K562 (cell line): ENCODE data around the gene MTA2. TPM values are rescaled to one million over a fixed set of nuclear protein-coding genes. Genes with fewer than 3 reads are reported as not detected.

Experiments
- BACH1 ChIP-seq: fragments of 200-800 bp; sonication (Bioruptor generic); IDR thresholded peaks from 2 replicates; pipeline ENCODE4 v1.6.1; 2016; ENCODE audit warnings: missing genetic modification characterization, missing compliant biosample characterization
- BCOR ChIP-seq: fragments of 450-650 bp; IDR thresholded peaks from 2 replicates; pipeline ENCODE4 v1.6.1; 2016
- BRD9 ChIP-seq: fragments of 450-650 bp; IDR thresholded peaks from 2 replicates; pipeline ENCODE4 v1.6.1; 2018; ENCODE audit warnings: low read depth; ENCODE audit not compliant: partially characterized antibody
- CHD2 ChIP-seq: IDR thresholded peaks from 2 replicates; pipeline ENCODE4 v1.6.1; 2011; ENCODE audit warnings: low read depth, low read length
- EP300 ChIP-seq: IDR thresholded peaks from 2 replicates; pipeline ENCODE4 v1.6.1; 2012; ENCODE audit warnings: low read length, improper control_type of control experiment
- GABPA ChIP-seq: fragments of 200-800 bp; sonication (Bioruptor generic); conservative IDR thresholded peaks from 2 replicates; pipeline ENCODE4 v1.6.1; 2016; ENCODE audit warnings: low read depth, missing genetic modification characterization, missing compliant biosample characterization
- GATAD2B ChIP-seq: fragments of 450-650 bp; IDR thresholded peaks from 2 replicates; pipeline ENCODE4 v1.6.1; 2017; ENCODE audit warnings: mild to moderate bottlenecking, borderline replicate concordance
- GTF2A2 ChIP-seq: IDR thresholded peaks from 2 replicates; pipeline ENCODE4 v1.6.1; 2016; ENCODE audit warnings: mild to moderate bottlenecking, missing genetic modification characterization, missing compliant biosample characterization
- NCOA2 ChIP-seq, 2 experiments: fragments of 450-650 bp; IDR thresholded peaks; 2 replicates each; pipeline ENCODE4 v1.6.1; 2018; ENCODE audit warnings: mild to moderate bottlenecking in 2 of 2, moderate library complexity in 1 of 2; ENCODE audit not compliant: partially characterized antibody in 2 of 2
- OTX1 ChIP-seq: fragments of 450-650 bp; formaldehyde crosslinking; IDR thresholded peaks from 2 replicates; pipeline ENCODE4 v1.4.0; 2022; ENCODE audit warnings: mild to moderate bottlenecking
- RAD51 ChIP-seq: fragments of 450-650 bp; IDR thresholded peaks from 2 replicates; pipeline ENCODE4 v1.7.1; 2016; ENCODE audit warnings: low read depth, mild to moderate bottlenecking, borderline replicate concordance
- RBM34 ChIP-seq: fragments of 200-400 bp; formaldehyde crosslinking; IDR thresholded peaks from 2 replicates; pipeline ENCODE4 v1.6.1; 2018; ENCODE audit warnings: low read length, borderline replicate concordance; ENCODE audit not compliant: insufficient read depth
- SETDB1 ChIP-seq: IDR thresholded peaks from one replicate; pipeline ENCODE4 v1.6.1; 2012; ENCODE audit warnings: low read length, control low read depth, inconsistent platforms
- SIN3B ChIP-seq: fragments of 450-650 bp; IDR thresholded peaks from 2 replicates; pipeline ENCODE4 v1.6.1; 2017; ENCODE audit warnings: low read depth, mild to moderate bottlenecking, moderate library complexity
- STAG1 ChIP-seq: sonication (generic); formaldehyde crosslinking; IDR thresholded peaks from 2 replicates; pipeline ENCODE4 v1.5.0; 2020; ENCODE audit warnings: missing genetic modification reagents, borderline replicate concordance
- ZNF121 ChIP-seq: sonication (generic); formaldehyde crosslinking; conservative IDR thresholded peaks from 2 replicates; pipeline ENCODE4 v1.8.0; 2022; ENCODE audit warnings: missing genetic modification reagents
- ZNF695 ChIP-seq: fragments of 450-650 bp; formaldehyde crosslinking; IDR thresholded peaks from 2 replicates; pipeline ENCODE4 v1.4.0; 2020; ENCODE audit warnings: mild to moderate bottlenecking, moderate library complexity
- polyA plus RNA-seq, 8 experiments: library from polyadenylated mRNA; depleted of rRNA in 4 of 8; stranded (reverse) in 5 of 8; unstranded in 3 of 8; fragments of >200 nt; fragmentation: Nextera tagmentation in 2 of 8; fragmentation: Illumina TruSeq in 1 of 8; extraction: Ambion mirVana in 2 of 8; extraction: Trizol in 1 of 8; gene quantifications; 2 replicates each; pipeline versions ENCODE4 v1.2.1 to v1.2.3, GENCODE V29; 2011 to 2014; ENCODE audit warnings: inconsistent platforms in 1 of 8, missing spikeins in 1 of 8
- total RNA-seq, 7 experiments: library from RNA; depleted of rRNA in 6 of 7; stranded (reverse); fragments of >200 nt in 6 of 7; fragmentation: Illumina TruSeq in 2 of 7; extraction: Trizol in 2 of 7; gene quantifications; 2 replicates each; pipeline versions ENCODE4 v1.2.1 to v1.2.3, GENCODE V29; 2011 to 2021; ENCODE audit warnings: low replicate concordance in 1 of 7
- TF ChIP-seq, protein P1 (sequence below): sonication (generic); formaldehyde crosslinking; IDR thresholded peaks from 2 replicates; pipeline ENCODE4 v1.8.0; 2022; ENCODE audit warnings: mild to moderate bottlenecking, missing genetic modification reagents, borderline replicate concordance
- TF ChIP-seq, protein P2 (sequence below): sonication (generic); formaldehyde crosslinking; IDR thresholded peaks from 2 replicates; pipeline ENCODE4 v1.8.1; 2023; ENCODE audit warnings: mild to moderate bottlenecking, missing genetic modification reagents
- TF ChIP-seq, protein P3 (sequence below): sonication (generic); formaldehyde crosslinking; IDR thresholded peaks from 2 replicates; pipeline ENCODE4 v1.8.0; 2022; ENCODE audit warnings: missing genetic modification reagents, mild to moderate bottlenecking, borderline replicate concordance
- TF ChIP-seq, protein P4 (sequence below): fragments of 450-650 bp; IDR thresholded peaks from 2 replicates; pipeline ENCODE4 v1.6.1; 2017; ENCODE audit warnings: antibody characterized with exemption

MTA2 gene
- total and polyA plus RNA-seq, 9 of the 15 experiments (the other 6 are each of a cell fraction or from before 2014, with no cell fraction given): 6.2 to 220 (median 172) TPM

DNA sequence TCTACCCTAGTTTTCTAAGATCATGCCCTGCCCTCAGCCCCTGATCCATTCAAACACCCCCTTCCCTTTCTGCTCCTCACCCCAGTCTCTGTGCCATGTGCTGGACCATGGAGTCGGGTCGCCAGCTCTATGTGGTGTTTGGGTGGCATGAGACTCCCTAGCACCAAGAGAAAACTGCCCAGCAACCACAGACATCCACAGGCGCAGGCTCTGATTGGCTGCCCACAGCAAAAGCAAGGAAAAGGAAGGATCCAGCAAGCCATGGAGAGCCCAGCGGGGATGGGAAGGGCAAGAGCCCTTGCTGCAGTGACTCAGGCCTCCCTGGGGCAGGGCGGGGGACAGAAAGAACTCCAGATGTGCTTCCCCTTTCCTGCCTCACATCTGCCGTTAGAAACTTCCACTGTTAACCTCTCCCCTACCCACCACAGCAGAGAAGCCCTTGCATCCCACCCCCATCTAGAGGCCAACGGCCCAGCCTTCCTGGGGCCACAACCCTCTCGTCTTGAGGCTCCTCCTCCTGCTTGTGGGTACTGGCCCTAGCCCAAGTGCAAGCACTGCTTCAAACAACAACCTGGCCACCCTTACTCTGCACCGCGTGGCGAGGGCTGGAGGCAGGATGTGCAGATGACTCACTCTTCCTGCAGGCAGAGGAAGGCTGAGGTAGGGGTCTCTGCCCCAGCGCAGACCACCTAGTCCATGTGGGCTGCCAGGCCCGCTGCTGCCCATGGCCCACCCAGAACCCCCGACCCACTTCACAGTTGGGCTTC lies 45.4 kb downstream of the MTA2 start (continued):
- TF ChIP-seq CHD2 (no peak), GATAD2B (no peak), GABPA (tag) (no peak), GTF2A2 (tag) (no peak), BCOR (no peak), RBM34 (no peak), EP300 (no peak; the same call in 1 of the 2 replicates), STAG1 (CRISPR knock-in tag) (no peak), BACH1 (tag) (no peak), BRD9 (no peak), SETDB1 (no peak), ZNF695 (CRISPR knock-in tag) (0 out of 2 replicates have a peak, but pooled peaks have one; percentile 69), SIN3B (no peak), NCOA2 (IDR thresholded peaks at IDR 0.05; ENCODE audit: partially characterized antibody in 2 of 2) (no peak), RAD51 (no peak), OTX1 (peak; percentile 50; the same call in 1 of the 2 replicates), ZNF121 (CRISPR knock-in tag) (no peak)
- TF ChIP-seq, protein P1, sequence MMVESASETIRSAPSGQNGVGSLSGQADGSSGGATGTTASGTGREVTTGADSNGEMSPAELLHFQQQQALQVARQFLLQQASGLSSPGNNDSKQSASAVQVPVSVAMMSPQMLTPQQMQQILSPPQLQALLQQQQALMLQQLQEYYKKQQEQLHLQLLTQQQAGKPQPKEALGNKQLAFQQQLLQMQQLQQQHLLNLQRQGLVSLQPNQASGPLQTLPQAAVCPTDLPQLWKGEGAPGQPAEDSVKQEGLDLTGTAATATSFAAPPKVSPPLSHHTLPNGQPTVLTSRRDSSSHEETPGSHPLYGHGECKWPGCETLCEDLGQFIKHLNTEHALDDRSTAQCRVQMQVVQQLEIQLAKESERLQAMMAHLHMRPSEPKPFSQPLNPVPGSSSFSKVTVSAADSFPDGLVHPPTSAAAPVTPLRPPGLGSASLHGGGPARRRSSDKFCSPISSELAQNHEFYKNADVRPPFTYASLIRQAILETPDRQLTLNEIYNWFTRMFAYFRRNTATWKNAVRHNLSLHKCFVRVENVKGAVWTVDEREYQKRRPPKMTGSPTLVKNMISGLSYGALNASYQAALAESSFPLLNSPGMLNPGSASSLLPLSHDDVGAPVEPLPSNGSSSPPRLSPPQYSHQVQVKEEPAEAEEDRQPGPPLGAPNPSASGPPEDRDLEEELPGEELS: no peak
- TF ChIP-seq, protein P2, sequence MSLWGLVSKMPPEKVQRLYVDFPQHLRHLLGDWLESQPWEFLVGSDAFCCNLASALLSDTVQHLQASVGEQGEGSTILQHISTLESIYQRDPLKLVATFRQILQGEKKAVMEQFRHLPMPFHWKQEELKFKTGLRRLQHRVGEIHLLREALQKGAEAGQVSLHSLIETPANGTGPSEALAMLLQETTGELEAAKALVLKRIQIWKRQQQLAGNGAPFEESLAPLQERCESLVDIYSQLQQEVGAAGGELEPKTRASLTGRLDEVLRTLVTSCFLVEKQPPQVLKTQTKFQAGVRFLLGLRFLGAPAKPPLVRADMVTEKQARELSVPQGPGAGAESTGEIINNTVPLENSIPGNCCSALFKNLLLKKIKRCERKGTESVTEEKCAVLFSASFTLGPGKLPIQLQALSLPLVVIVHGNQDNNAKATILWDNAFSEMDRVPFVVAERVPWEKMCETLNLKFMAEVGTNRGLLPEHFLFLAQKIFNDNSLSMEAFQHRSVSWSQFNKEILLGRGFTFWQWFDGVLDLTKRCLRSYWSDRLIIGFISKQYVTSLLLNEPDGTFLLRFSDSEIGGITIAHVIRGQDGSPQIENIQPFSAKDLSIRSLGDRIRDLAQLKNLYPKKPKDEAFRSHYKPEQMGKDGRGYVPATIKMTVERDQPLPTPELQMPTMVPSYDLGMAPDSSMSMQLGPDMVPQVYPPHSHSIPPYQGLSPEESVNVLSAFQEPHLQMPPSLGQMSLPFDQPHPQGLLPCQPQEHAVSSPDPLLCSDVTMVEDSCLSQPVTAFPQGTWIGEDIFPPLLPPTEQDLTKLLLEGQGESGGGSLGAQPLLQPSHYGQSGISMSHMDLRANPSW: no peak
- TF ChIP-seq, protein P3, sequence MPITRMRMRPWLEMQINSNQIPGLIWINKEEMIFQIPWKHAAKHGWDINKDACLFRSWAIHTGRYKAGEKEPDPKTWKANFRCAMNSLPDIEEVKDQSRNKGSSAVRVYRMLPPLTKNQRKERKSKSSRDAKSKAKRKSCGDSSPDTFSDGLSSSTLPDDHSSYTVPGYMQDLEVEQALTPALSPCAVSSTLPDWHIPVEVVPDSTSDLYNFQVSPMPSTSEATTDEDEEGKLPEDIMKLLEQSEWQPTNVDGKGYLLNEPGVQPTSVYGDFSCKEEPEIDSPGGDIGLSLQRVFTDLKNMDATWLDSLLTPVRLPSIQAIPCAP (CRISPR knock-in tag): no peak
- TF ChIP-seq, protein P4, sequence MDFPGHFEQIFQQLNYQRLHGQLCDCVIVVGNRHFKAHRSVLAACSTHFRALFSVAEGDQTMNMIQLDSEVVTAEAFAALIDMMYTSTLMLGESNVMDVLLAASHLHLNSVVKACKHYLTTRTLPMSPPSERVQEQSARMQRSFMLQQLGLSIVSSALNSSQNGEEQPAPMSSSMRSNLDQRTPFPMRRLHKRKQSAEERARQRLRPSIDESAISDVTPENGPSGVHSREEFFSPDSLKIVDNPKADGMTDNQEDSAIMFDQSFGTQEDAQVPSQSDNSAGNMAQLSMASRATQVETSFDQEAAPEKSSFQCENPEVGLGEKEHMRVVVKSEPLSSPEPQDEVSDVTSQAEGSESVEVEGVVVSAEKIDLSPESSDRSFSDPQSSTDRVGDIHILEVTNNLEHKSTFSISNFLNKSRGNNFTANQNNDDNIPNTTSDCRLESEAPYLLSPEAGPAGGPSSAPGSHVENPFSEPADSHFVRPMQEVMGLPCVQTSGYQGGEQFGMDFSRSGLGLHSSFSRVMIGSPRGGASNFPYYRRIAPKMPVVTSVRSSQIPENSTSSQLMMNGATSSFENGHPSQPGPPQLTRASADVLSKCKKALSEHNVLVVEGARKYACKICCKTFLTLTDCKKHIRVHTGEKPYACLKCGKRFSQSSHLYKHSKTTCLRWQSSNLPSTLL: no peak
